IMR-90 (cell line): ENCODE data around the gene USP9X. TPM values are rescaled to one million over a fixed set of nuclear protein-coding genes. Genes with fewer than 3 reads are reported as not detected.

Experiments used
- ATAC-seq: fragments of 200-7000 bp; cut with Tn5 transposase; 2 replicates; pipeline ENCODE4 v1.9.1; 2020; ENCODE audit warnings: low read depth, mild to moderate bottlenecking, moderate library complexity
- BruUV-seq: library from RNA; stranded (reverse); fragments of 400-500 nt; replicated peaks from 2 replicates; lab custom pipeline; 2021; lab: Mats Ljungman, UMichigan
- CTCF ChIA-PET: fragments of 300-600 bp; formaldehyde crosslinking; extraction: SDS; loops from one replicate; lab custom pipeline; 2021; ENCODE audit warnings: antibody characterized with exemption; lab: Yijun Ruan, JAX
- POLR2A ChIA-PET: fragments of 300-600 bp; sonication (Branson Sonifier 250); formaldehyde crosslinking; loops from one replicate; lab custom pipeline; 2022; ENCODE audit warnings: antibody characterized with exemption; ENCODE audit not compliant: unreplicated experiment; lab: Charles Lee
- DNase-seq: peaks from one replicate; pipeline ENCODE4 v3.0.0; 2013
- H2AFZ ChIP-seq: replicated peaks from 2 replicates; pipeline ENCODE3; 2013; ENCODE audit warnings: low read length, mild to moderate bottlenecking; ENCODE audit not compliant: poor library complexity
- H2AK5ac ChIP-seq: 2 replicates; pipeline ENCODE4 v1.6.1; 2013; ENCODE audit warnings: low read depth, low read length, inconsistent platforms
- H2AK9ac ChIP-seq: replicated peaks from 2 replicates; pipeline ENCODE3; 2013; ENCODE audit warnings: mild to moderate bottlenecking, low read depth, low read length, moderate library complexity; ENCODE audit not compliant: poor library complexity
- H2BK120ac ChIP-seq: 2 replicates; pipeline ENCODE4 v1.6.1; 2013; ENCODE audit warnings: low read depth, low read length, inconsistent platforms
- H2BK15ac ChIP-seq: 3 replicates; pipeline ENCODE4 v1.6.1; 2013; ENCODE audit warnings: low read depth, low read length, inconsistent platforms
- H2BK20ac ChIP-seq: 2 replicates; pipeline ENCODE4 v1.6.1; 2013; ENCODE audit warnings: low read depth, mild to moderate bottlenecking, inconsistent platforms, low read length, moderate library complexity
- H2BK5ac ChIP-seq: 2 replicates; pipeline ENCODE4 v1.6.1; 2013; ENCODE audit warnings: mild to moderate bottlenecking, low read depth, low read length, inconsistent platforms; ENCODE audit not compliant: poor library complexity, severe bottlenecking
- H3K14ac ChIP-seq: replicated peaks from 2 replicates; pipeline ENCODE4 v1.6.1; 2013; ENCODE audit warnings: low read depth, low read length, inconsistent platforms
- H3K18ac ChIP-seq: 2 replicates; pipeline ENCODE4 v1.6.1; 2013; ENCODE audit warnings: low read depth, low read length, control low read depth
- H3K23ac ChIP-seq: 2 replicates; pipeline ENCODE4 v1.6.1; 2013; ENCODE audit warnings: low read depth, low read length, inconsistent platforms
- H3K27ac ChIP-seq: 2 replicates; pipeline ENCODE4 v1.5.1; 2013; ENCODE audit warnings: mild to moderate bottlenecking, control low read depth, low read length; ENCODE audit not compliant: insufficient read depth
- H3K27me3 ChIP-seq: 2 replicates; pipeline ENCODE4 v1.6.1; 2013; ENCODE audit warnings: low read length; ENCODE audit not compliant: control insufficient read depth, insufficient read depth
- H3K36me3 ChIP-seq: 2 replicates; pipeline ENCODE4 v1.6.1; 2013; ENCODE audit warnings: low read length, mixed read lengths; ENCODE audit not compliant: control insufficient read depth, insufficient read depth
- H3K4ac ChIP-seq: 2 replicates; pipeline ENCODE4 v1.6.1; 2013; ENCODE audit warnings: low read depth, low read length, inconsistent platforms
- H3K4me1 ChIP-seq: 2 replicates; pipeline ENCODE4 v1.6.1; 2013; ENCODE audit warnings: low read length, mixed read lengths; ENCODE audit not compliant: control insufficient read depth, insufficient read depth
- H3K4me2 ChIP-seq: 2 replicates; pipeline ENCODE4 v1.6.1; 2013; ENCODE audit warnings: low read depth, mild to moderate bottlenecking, control low read depth, low read length, moderate library complexity
- H3K4me3 ChIP-seq: 2 replicates; pipeline ENCODE4 v1.5.1; 2013; ENCODE audit warnings: low read depth, mild to moderate bottlenecking, control low read depth, low read length, moderate library complexity; ENCODE audit not compliant: insufficient read depth
- H3K56ac ChIP-seq: 2 replicates; pipeline ENCODE4 v1.6.1; 2013; ENCODE audit warnings: low read length, inconsistent platforms; ENCODE audit not compliant: insufficient read depth; ENCODE audit errors: extremely low read depth
- H3K79me1 ChIP-seq, 2 experiments: 2 replicates each; pipeline ENCODE4 v1.6.1; 2013; ENCODE audit warnings: low read length in 2 of 2, inconsistent platforms in 1 of 2, low read depth in 1 of 2
- H3K9ac ChIP-seq: 2 replicates; pipeline ENCODE4 v1.6.1; 2013; ENCODE audit warnings: low read depth, low read length, control low read depth
- H3K9me1 ChIP-seq: 2 replicates; pipeline ENCODE4 v1.6.1; 2013; ENCODE audit warnings: low read length, inconsistent platforms; ENCODE audit not compliant: insufficient read depth
- H3K9me3 ChIP-seq: 2 replicates; pipeline ENCODE4 v1.6.1; 2013; ENCODE audit warnings: low read length; ENCODE audit not compliant: control insufficient read depth, insufficient read depth
- H4K20me1 ChIP-seq: 2 replicates; pipeline ENCODE4 v1.6.1; 2013; ENCODE audit warnings: low read length, inconsistent platforms; ENCODE audit not compliant: insufficient read depth
- H4K5ac ChIP-seq: 2 replicates; pipeline ENCODE4 v1.6.1; 2013; ENCODE audit warnings: mild to moderate bottlenecking, low read depth, low read length, control low read depth
- H4K8ac ChIP-seq, 2 experiments: 2 replicates each; pipeline ENCODE4 v1.6.1; 2013; ENCODE audit warnings: low read depth in 2 of 2, low read length in 2 of 2, control low read depth in 1 of 2, inconsistent platforms in 1 of 2
- H4K91ac ChIP-seq: 2 replicates; pipeline ENCODE4 v1.6.1; 2013; ENCODE audit warnings: low read depth, low read length, inconsistent platforms; ENCODE audit not compliant: insufficient read depth
- BHLHE40 ChIP-seq: fragments of 150-350 bp; IDR thresholded peaks from 2 replicates; pipeline ENCODE4 v1.6.1; 2016; ENCODE audit warnings: mild to moderate bottlenecking, low read depth, low read length
- CEBPB ChIP-seq: IDR thresholded peaks from 2 replicates; pipeline ENCODE4 v1.6.1; 2012; ENCODE audit warnings: low read depth, low read length, improper control_type of control experiment
- CHD1 ChIP-seq: IDR thresholded peaks from 2 replicates; pipeline ENCODE4 v1.6.1; 2012; ENCODE audit warnings: low read depth, low read length, improper control_type of control experiment
- CTCF ChIP-seq: conservative IDR thresholded peaks from 2 replicates; pipeline ENCODE4 v1.5.1; 2012; ENCODE audit warnings: mild to moderate bottlenecking, low read depth, low read length, improper control_type of control experiment
- ELK1 ChIP-seq: fragments of 150-350 bp; IDR thresholded peaks from 2 replicates; pipeline ENCODE4 v1.6.1; 2016; ENCODE audit warnings: low read depth, mild to moderate bottlenecking, low read length, moderate library complexity, borderline replicate concordance
- FOS ChIP-seq: fragments of 150-350 bp; IDR thresholded peaks from 2 replicates; pipeline ENCODE4 v1.6.1; 2016; ENCODE audit warnings: low read depth, low read length
- MAFK ChIP-seq: IDR thresholded peaks from 2 replicates; pipeline ENCODE4 v1.6.1; 2012; ENCODE audit warnings: low read depth, low read length, improper control_type of control experiment
- NFE2L2 ChIP-seq: fragments of 150-350 bp; IDR thresholded peaks from 2 replicates; pipeline ENCODE4 v1.6.1; 2016; ENCODE audit warnings: low read depth, mild to moderate bottlenecking, low read length
- RAD21 ChIP-seq: IDR thresholded peaks from 2 replicates; pipeline ENCODE4 v1.6.1; 2012; ENCODE audit warnings: low read length, improper control_type of control experiment
- RFX5 ChIP-seq: IDR thresholded peaks from 2 replicates; pipeline ENCODE4 v1.8.0; 2012; ENCODE audit warnings: low read depth, mild to moderate bottlenecking, low read length, moderate library complexity
- SMC3 ChIP-seq: fragments of 150-350 bp; IDR thresholded peaks from 2 replicates; pipeline ENCODE4 v1.6.1; 2016; ENCODE audit warnings: low read depth, mild to moderate bottlenecking, antibody characterized with exemption, low read length, moderate library complexity
- USF2 ChIP-seq: fragments of 150-350 bp; IDR thresholded peaks from 2 replicates; pipeline ENCODE4 v1.6.1; 2017; ENCODE audit warnings: mild to moderate bottlenecking, antibody characterized with exemption, low read length, low read depth
- WGBS, 2 experiments: methylation state at CpG; one replicate each; pipeline versions ENCODE4 v1.1.5 to v1.1.7; 2013; ENCODE audit warnings: missing lambda C conversion rate in 2 of 2; ENCODE audit not compliant: insufficient read length in 1 of 2; ENCODE audit errors: extremely low coverage in 2 of 2; 5-methylcytosine and 5-hydroxymethylcytosine counted together
- dilution Hi-C: fragments of 300-500 bp; cut with HindIII; formaldehyde crosslinking; loops from one replicate; pipeline ENCODE4 v1.14.3; 2018; ENCODE audit warnings: low sequenced_read_pairs; ENCODE audit not compliant: unreplicated experiment
- in situ Hi-C: fragments of 300-500 bp; cut with MboI; formaldehyde crosslinking; loops from 3 replicates; pipeline ENCODE4 v1.14.3; 2019; ENCODE audit warnings: low sequenced_read_pairs, inconsistent platforms, mixed read lengths
- intact Hi-C: fragments of 100-400 bp; cut with micrococcal nuclease; formaldehyde crosslinking; loops from 2 replicates; pipeline ENCODE4 v1.10.0; 2022
- polyA plus RNA-seq, 3 experiments: library from polyadenylated mRNA; depleted of rRNA; stranded (reverse); fragments of >200 nt; gene quantifications; 2 replicates each; pipeline ENCODE4 v1.2.3, GENCODE V29; 2012; ENCODE audit warnings: low replicate concordance in 1 of 3
- total RNA-seq: library from RNA; depleted of rRNA; stranded (reverse); fragments of >200 nt; gene quantifications from 2 replicates; pipeline ENCODE4 v1.2.3, GENCODE V29; 2012

USP9X gene
- total and polyA plus RNA-seq, 2 of the 4 experiments (the other 2 are of a cell fraction), result 17.5 to 104 TPM

DNA sequence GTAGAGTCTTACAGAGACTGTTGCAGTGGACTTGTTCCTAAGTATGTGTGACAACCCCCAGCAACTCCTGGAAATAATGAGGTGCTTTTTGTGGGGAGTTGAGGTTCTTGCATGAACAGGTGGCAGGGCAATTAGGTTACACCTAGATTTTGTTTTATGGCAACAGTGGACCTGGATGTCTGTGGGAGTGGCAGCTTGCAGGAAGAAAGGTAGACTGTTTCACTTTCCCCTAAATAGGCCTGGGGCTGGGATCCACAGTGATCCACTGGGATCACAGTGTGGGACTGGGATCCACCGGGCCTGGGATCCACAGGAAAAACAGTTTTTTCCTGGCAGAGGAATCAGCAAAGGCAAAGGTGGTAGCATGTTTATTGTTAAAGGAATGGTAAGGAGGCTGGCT lies 18.3 kb upstream of the USP9X start:
- no peak overlapping the region for H2AK5ac ChIP-seq
- POLR2A ChIA-PET, result no interaction called here
- BruUV-seq, result no TSS peak
- no peak for ATAC-seq
- H2BK15ac ChIP-seq, result no peak overlapping the region
- no peak overlapping the region for H2BK20ac ChIP-seq
- H2AK9ac ChIP-seq, result no peak overlapping the region
- H4K91ac ChIP-seq, result no peak overlapping the region
- H3K9me3 ChIP-seq, result no peaks in the 10 kb centered on the region
- CTCF ChIA-PET, result no interaction called here
- no peak for TF ChIP-seq FOS
- TF ChIP-seq RFX5, result no peak
- TF ChIP-seq CEBPB, result no peak
- TF ChIP-seq MAFK, result no peak
- TF ChIP-seq NFE2L2, result no peak
- TF ChIP-seq SMC3, result no peak
- no peak for TF ChIP-seq CTCF
- TF ChIP-seq RAD21, result no peak
- no peak for TF ChIP-seq BHLHE40
- no peak for TF ChIP-seq CHD1
- no peak for TF ChIP-seq USF2
- TF ChIP-seq ELK1, result no peak
- dilution Hi-C loops (no loop called here), intact Hi-C loops (no loop called here), in situ Hi-C loops (no loop called here)
- no peak overlapping the region for H3K23ac ChIP-seq
- H3K27me3 ChIP-seq, result peaks cover 14% of the 10 kb centered on the region
- H4K5ac ChIP-seq, result no peak overlapping the region
- H3K79me1 ChIP-seq, result no peaks in the 10 kb centered on the region
- no peak overlapping the region for H3K9ac ChIP-seq
- H4K20me1 ChIP-seq, result no peaks in the 10 kb centered on the region
- no peak overlapping the region for H3K4me2 ChIP-seq
- H2AFZ ChIP-seq, result no peak overlapping the region
- no peak overlapping the region for H3K14ac ChIP-seq
- H3K27ac ChIP-seq, result no peak overlapping the region
- H3K56ac ChIP-seq, result no peak overlapping the region
- H3K4me3 ChIP-seq, result no peak overlapping the region
- H2BK5ac ChIP-seq, result no peak overlapping the region
- H2BK120ac ChIP-seq, result no peak overlapping the region
- H3K9me1 ChIP-seq, result no peaks in the 10 kb centered on the region
- DNase-seq, result no peak
- H3K18ac ChIP-seq, result no peak overlapping the region
- no peak overlapping the region for H4K8ac ChIP-seq
- H3K36me3 ChIP-seq, result no peaks in the 10 kb centered on the region
- H3K4ac ChIP-seq, result no peak overlapping the region
- no CpG with 5 or more reads among the region's 1 CpG for WGBS, 2 experiments
- H3K4me1 ChIP-seq, result no peaks in the 10 kb centered on the region
